ENCODE data around the gene KSR2.

KSR2 gene

DNA sequence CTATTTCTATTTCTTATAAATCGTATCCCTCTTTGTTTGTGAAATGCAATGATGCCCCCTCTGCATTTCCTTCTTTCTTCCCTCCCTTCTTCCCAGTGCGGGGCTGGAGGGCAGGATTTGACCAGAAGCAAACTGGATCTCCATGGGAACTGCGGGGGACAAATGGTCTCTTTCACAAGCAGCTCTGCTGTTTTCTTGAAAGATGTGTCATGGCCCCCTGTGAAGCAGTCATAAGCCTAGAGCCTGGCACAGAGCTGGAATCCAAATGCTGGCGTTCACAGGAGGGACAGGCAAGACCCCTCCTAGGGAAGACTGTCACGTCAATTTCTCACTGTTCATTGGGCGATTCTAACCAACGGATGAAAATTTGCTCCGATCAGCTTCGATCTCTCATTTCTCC lies 403.9 kb downstream of the KSR2 start:
- FAIRE-seq = no peak

GRCh38 chr12:117563706-117564105 lies 405.1 kb downstream of the KSR2 start:
- no peak for FAIRE-seq

DNA sequence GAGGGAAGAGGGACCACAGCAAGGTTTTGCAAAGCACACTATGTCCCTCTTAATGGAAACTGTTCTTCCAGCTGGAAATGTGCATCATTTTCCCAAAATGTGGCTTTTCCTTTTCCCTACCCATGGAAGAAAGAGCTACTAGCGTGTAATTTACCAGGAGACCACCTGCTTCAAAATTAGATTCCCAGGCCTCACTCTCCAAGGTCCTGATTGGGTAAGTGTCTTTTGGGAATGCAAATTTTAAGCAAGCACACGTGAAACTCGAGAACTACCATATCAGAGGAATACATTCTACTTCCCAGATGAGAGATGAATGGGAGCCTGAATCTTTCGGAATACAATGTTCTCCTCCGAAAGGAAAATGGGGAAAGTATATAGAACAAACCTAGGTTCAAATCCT lies 405.8 kb downstream of the KSR2 start:
- FAIRE-seq = no peak

DNA sequence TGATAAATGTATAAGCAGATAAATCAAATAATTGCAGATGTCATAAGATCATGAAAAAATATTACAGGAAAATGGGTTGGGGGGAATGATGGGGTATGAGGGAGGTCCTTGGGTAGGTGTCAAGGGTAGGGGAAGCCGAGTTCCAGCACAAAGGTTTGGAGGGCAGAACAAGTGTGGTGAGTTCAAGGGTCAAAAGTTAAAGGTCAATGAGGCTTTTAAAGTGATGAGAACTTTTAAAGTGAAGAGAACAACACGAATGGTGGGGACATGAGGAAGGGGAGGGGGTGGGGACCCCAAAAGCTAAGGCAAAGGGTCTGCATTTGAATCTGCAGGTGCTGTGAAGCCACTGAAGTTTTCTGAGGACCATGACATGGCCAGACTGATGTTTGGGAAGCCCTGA lies 406.8 kb downstream of the KSR2 start:
- FAIRE-seq = no peak

GRCh38 chr12:117559978-117560377 lies 408.8 kb downstream of the KSR2 start:
- FAIRE-seq = no peak

DNA sequence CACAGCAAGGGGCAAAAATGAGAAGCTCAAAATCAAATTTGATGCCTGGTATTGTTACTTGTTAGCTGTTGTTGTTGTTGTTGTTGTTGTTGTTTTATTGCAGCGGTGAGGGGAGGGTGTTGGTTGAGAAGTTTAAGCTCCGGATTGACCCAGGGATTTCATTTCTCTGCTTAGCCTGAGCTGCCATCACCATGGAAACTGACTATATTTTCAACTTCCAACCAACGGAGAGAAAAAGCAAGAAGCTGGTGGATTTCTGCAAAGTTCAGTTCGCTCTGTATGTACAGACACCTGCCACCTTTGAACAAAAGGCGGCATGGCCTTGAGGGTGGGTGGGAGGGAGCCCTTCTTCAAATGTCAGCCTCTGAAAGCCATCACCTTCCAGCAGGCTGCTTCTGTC lies 412.9 kb downstream of the KSR2 start:
- no peak for FAIRE-seq

DNA sequence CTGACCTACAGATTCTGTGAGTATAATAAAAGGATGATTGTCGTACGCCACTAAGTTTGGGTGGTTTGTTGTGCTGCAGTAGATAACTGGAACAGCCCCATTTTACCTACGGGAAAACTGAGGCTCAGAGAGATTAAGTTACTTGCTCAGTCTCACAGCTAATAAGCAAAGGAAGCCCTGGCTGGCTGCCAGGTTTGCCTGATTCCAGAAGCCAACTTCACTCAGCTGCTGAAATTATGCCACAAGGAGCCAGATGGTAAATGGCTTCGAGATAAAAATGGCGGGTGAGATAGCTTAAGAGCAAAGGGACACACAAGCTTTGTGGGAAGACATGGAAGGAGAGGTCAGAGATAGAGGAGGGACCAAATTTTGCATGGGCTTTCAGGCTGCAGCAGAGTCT lies 415.8 kb downstream of the KSR2 start:
- FAIRE-seq = no peak

- FAIRE-seq = no peak
Observed at GRCh38 chr12:117551665-117552064, 417.1 kb downstream of the KSR2 start.

- FAIRE-seq = no peak
Observed at GRCh38 chr12:117547209-117547608, 421.6 kb downstream of the KSR2 start.

DNA sequence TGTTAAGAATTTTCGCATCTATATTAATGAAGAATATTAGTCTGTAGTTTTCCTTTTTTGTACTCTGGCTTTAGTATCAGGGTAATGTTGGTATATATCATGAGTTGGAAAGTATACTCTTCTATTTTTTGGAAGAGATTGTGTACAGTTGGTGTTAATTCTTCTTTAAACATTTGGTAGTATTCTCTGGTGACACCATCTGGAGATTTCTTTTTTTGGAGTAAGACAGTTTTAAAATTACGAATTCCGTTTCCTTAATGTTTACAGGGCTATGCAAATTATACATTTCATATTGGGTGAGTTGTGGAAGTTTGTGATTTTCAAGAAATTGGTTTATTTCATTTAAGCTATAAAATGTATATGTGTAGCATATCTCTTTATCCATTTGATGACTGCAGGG lies 423.6 kb downstream of the KSR2 start:
- FAIRE-seq = no peak

- FAIRE-seq = no peak
Observed at GRCh38 chr12:117540011-117540410, 428.8 kb downstream of the KSR2 start.

DNA sequence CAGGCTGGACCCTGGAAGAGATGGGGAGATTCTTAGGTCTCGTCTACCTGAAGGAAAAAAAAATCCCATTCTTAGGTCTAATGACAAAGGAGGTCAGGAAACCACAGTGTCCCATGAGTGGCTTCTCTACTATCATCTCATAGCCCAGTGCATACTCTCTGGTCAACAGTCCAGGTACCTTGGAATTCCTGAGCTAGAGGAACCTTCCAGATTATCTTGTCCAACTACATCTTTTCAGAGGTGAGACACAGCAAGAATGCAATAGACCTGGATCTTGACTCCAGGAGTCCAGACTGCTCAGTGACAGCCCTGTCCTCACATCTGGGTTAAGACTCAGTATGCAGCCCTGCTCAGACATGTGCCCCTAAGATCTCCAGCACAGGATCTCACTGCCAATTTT lies 429.9 kb downstream of the KSR2 start:
- no peak for FAIRE-seq

GRCh38 chr12:117538032-117538690 lies 430.6 kb downstream of the KSR2 start:
- FAIRE-seq = no peak

DNA sequence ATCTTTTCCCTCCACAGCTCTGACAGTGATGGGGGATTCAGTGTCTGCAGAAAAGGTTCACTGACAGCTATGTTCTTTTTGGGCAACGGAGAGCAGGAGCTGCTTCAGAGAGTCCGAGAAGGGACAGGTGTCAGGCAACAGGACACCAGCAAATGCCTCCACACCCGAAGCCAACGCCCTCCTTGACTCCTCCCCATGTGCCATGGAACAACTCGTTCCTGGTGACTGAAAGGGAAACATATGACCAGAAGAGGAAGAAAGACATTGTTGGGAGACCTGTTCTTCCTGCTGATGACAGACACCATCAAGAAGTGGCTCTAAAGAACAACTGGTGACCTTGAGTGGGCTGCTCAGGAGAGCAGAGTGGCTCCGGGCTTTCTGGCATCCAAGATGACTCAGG lies 435.1 kb downstream of the KSR2 start:
- FAIRE-seq = no peak

GRCh38 chr12:117530796-117531195 lies 438.0 kb downstream of the KSR2 start:
- FAIRE-seq = no peak

- FAIRE-seq = no peak
Observed at GRCh38 chr12:117528538-117528937, 440.3 kb downstream of the KSR2 start.

- FAIRE-seq = no peak
Observed at GRCh38 chr12:117527479-117527855, 441.3 kb downstream of the KSR2 start.

DNA sequence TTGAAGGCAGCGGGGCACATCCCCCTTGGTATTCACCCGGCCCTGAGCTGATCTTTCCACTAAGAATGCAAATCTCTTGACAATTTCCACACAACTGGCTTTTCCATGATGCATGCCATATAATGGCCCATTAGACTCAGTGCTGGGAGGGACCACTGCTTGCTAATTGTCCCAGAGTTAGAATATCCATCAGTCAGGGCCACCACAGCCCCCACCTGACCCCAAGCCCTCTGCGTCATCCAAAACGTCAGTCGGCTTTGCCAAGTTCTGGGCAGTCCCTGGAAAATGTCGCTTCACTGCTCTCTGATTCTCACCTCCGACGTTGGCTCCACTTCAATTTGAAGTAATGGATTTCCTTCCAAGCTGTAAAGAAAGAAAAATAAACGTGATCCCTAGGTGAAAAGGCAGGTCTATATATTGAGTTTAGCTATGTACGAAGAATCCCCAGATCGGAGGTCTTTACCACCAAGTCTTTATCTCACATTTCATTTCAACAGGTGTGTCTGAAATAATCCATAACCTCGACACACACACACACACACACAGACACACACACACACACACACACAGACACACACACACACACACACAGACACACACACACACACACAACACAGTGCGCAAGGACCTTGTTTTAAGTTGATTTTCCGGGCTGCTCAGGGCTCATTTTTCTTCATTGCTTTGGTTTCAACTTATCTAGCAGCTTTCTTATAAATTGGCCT lies 441.9 kb downstream of the KSR2 start:
- no peak for FAIRE-seq

GRCh38 chr12:117525766-117526165 lies 443.0 kb downstream of the KSR2 start:
- FAIRE-seq = no peak

DNA sequence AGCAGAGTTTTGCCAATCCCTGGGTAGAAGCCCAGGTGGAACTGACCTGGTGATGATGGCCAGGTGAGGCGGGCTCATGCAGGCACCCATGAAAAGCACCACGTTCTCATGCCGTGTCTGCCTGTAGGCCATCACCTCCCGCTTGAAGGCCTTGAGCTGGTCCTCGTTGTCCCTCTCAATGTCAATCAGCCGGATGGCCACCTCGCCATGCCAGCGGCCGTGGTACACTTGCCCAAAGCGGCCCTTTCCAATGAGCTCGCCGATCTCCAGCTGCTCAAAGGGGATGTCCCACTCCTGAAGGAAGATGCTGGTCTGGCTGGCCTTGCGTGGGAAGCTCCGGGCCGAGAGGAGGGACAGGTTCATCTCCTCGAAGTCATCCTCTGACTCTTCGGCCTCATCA lies 444.0 kb downstream of the KSR2 start:
- FAIRE-seq = no peak

- no peak for FAIRE-seq
Observed at GRCh38 chr12:117523971-117524370, 444.8 kb downstream of the KSR2 start.

DNA sequence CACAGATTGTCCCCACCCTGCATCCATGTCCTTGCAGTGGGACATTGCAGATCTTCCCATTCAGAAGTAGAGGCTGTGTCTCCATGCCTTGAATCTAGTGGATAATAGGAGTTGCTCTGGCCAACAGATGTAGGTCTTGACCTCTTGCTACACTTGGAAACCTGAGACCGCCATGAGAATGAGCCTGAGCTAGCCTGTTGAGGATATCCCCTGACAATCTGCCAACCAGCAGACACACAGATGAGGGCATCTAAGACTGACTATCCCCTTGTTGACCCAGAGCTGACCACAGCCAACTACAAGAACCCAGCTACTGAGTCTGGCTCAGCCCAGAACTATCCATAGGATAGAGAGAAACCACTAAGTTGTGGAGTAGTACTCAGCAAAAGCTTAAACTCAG lies 446.2 kb downstream of the KSR2 start:
- FAIRE-seq = no peak

DNA sequence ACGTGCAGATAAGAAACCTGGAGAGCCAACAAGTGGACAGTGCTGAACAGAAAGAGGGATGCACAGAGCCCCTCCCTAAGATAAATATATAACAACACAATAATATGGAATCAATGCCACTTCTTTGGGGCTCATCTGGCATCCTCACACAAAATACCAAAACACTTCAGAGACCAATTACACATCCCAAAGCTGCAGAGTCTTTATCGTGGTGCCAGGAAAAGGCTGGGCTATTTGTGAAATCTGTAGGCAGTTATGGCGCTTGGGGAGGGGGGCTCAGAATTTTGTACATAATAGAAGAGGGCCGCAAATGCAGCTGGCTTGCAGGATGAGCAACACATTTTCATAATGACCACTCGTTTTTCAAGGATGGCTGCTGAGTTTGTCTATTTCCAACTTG lies 446.9 kb downstream of the KSR2 start:
- FAIRE-seq = no peak

DNA sequence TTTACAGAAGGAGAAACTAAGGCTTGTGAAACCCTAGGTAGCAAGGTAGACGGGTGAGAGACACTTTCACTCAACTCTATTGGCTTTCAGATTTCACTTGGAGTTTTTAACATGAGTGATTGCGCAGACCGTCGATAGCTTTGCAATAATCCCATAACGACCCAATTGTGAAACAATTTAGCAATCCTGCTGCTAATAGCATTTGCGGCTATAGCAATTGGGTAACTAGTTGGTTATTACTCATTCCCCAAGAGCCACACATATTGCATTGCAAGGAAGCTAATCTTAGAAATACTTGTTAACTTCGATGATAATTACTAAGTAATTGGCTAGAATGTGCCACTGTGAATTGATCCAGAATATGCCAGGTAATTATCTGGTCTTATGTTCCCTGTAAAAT lies 447.4 kb downstream of the KSR2 start:
- FAIRE-seq = no peak

Data from A204.1 (cell line).